ENCODE measurements around the gene BMP8B.

Gene BMP8B

GRCh38 chr1:39721664-39722063, 67.0 kb downstream of the BMP8B start:
- DNase-seq, result no peak

- no peak for DNase-seq
These were observed 68.3 kb downstream of the BMP8B start for GRCh38 chr1:39720094-39720999.

DNA sequence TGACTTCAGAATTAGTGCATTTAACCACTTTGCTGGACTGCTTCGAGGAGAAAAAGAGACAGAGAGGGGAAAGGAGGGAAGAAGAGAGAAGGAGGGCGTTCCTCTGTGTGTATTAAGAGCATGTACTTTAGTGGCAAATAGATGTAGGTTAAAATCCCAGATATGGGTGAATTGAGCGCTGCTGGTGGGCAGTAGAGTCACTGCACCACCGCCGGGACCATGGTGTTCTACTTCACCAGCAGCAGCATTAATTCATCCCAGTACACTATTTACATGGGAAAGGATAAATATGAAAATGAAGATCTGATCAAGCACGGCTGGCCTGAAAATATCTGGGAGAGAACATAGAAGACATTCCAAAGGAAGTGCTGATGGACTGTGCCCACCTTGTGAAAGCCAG, 70.9 kb downstream of the BMP8B start:
- DNase-seq, result no peak

DNA sequence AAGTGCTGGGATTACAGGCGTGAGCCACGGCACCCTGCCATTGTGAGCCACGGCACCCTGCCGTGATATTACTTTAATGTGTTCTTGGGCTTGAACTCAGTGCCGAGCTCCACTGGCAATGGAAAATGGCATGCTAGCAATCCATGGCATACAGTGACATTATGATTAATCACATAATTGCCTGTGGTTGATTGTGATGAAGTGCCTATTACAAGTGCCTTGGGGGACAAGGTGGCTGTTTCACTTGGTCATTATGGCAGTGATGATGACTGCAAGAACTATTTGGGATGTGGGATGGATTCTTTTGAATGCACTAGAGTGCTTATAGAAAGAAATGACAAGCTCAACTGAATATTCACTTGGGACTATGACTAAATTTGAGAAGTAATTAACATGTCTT, 75.1 kb downstream of the BMP8B start:
- no peak for DNase-seq

DNA sequence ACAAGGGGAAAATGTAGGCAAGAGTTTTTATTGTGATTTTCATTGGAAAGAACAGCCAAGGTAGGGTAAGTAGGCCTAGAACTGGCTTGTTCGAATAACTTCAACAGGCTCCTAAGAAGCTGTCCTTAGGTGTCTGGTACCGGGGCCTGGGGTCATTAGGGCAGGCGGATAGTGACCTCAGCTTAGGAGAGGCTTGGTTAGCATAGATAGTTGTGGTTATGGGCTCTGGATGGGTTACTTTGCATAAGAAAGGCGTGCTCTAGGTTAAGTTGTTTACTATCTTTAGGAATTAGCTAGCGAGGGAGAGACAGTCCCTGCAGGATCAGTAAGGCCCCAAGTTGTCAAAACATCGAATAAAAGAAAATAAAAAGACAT, 76.7 kb downstream of the BMP8B start:
- DNase-seq, result no peak

DNA sequence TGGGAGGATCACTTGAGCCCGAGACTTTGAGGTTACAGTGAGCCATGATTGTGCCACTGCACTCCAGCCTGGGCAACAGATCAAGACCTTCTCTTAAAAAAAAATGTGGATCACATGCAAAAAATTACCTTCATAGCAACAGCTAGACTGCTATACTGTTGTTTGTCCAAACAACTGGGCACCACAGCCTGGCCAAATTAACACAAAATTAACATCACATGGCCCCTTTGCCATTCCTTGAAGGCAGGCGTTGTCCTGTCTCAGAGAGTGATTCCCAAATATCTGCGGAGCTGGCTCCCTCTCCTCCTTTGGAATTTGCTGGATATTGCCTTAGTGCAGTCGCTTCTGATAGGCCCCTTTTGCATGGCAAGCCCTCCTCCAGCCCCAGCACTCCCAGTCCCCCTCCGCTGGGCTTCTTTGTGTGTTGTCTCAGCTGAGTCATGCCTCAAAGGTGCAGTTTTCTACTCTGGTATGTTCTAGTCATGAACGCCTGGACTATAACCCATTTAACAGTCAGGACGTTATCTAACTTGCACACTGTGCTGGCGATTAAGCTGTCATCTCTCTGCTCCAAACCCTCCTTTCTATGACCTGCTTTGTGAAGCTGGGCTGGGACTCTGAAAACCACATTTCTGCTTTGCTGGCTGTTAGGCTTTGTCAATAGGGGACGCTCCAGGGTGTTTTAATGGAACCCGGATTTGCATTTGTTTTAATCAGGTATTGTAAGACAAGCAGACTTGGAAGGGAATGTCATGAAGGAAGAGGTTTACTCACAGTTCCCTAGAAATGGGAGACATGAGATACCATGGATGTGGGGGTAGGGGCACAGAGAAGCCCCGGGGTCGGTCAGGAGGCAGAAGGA, 77.3 kb downstream of the BMP8B start:
- DNase-seq, result no peak

DNA sequence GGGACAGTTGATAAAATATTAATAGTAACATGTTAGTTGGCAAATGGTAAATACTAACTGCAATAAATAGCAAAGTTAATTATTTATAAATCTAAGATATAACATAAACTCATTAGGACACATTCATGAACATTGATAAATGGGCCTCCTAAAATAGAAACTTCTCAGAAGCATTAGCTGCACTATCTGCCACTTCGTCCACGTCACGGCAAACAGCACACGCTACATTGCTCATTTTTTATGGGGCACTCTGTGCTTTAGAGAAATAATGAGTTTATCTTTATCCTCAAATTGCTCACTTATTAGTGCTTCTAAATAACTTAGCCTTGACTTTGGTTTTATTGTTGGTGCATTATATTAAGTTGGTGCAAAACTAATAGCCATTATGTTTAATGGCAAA, 81.2 kb downstream of the BMP8B start:
- no peak for DNase-seq

All from effector CD8-positive, alpha-beta T cell (primary cell).